Kidney capillary endothelial cell (primary cell): ENCODE measurements around the gene TGM4.
"Not testable (repeated sequence)": the region's sequence is repeated elsewhere in the genome, so short reads cannot be mapped to it uniquely, and the experiment has no call there.

Source experiments
- DNase-seq: peaks from one replicate; pipeline ENCODE4 v3.0.0-alpha.2; 2018; ENCODE audit warnings: low spot score

Gene TGM4

GRCh38 chr3:44874308-44874707 lies at the start of gene TGM4:
Gene TGM4, plus strand, starts transcription at chr3:44874608. Its CDS starts 71 bp downstream, at chr3:44874679.
- no peak for DNase-seq

GRCh38 chr3:44825264-44825925 lies 49.0 kb upstream of the TGM4 start:
- DNase-seq = no peak

- DNase-seq = no peak
Measured at GRCh38 chr3:44827196-44827595, 47.2 kb upstream of the TGM4 start.

GRCh38 chr3:44831232-44831631 lies 43.2 kb upstream of the TGM4 start:
- no peak for DNase-seq

- no peak for DNase-seq
Measured at GRCh38 chr3:44832032-44832431, 42.4 kb upstream of the TGM4 start.

GRCh38 chr3:44832965-44833364 lies 41.4 kb upstream of the TGM4 start:
- no peak for DNase-seq

GRCh38 chr3:44833394-44833793 lies 41.0 kb upstream of the TGM4 start:
- DNase-seq = no peak

GRCh38 chr3:44835684-44836083 lies 38.7 kb upstream of the TGM4 start:
- DNase-seq = no peak

- no peak for DNase-seq
Measured at GRCh38 chr3:44842376-44842775, 32.0 kb upstream of the TGM4 start.

- DNase-seq = no peak
Measured at GRCh38 chr3:44845528-44846520, 28.6 kb upstream of the TGM4 start.

GRCh38 chr3:44848634-44849033 lies 25.8 kb upstream of the TGM4 start:
- DNase-seq = no peak

- not testable (repeated sequence) for DNase-seq
Measured at GRCh38 chr3:44856663-44857062, 17.7 kb upstream of the TGM4 start.

GRCh38 chr3:44860117-44860516 lies 14.3 kb upstream of the TGM4 start:
- DNase-seq = no peak

GRCh38 chr3:44861412-44862225 lies 12.8 kb upstream of the TGM4 start, which contains the start of gene TMEM42:
Gene TMEM42, plus strand, starts transcription at chr3:44861912. Its CDS starts 13 bp downstream, at chr3:44861925.
- peak; percentile 82 for DNase-seq

GRCh38 chr3:44862226-44862637 lies 12.2 kb upstream of the TGM4 start:
- DNase-seq = peak; percentile 15

GRCh38 chr3:44865272-44866035 lies 9.0 kb upstream of the TGM4 start:
- DNase-seq = no peak

- no peak for DNase-seq
Measured at GRCh38 chr3:44867421-44868111, 6.8 kb upstream of the TGM4 start.

GRCh38 chr3:44870375-44871061 lies 3.9 kb upstream of the TGM4 start:
- no peak for DNase-seq

- no peak for DNase-seq
Measured at GRCh38 chr3:44875596-44875995, 1.2 kb downstream of the TGM4 start.

- DNase-seq = no peak
Measured at GRCh38 chr3:44877333-44877732, 2.9 kb downstream of the TGM4 start.
